H1 (cell line): ENCODE measurements around the gene E2F2. TPM values are rescaled to one million over a fixed set of nuclear protein-coding genes. Genes with fewer than 3 reads are reported as not detected.

Source experiments
- ASH2L ChIP-seq: fragments of 200-600, 300-600 bp; sonication (generic); IDR thresholded peaks from one replicate; pipeline ENCODE4 v1.7.1; 2017; ENCODE audit warnings: low read length
- BCL11A ChIP-seq, 2 experiments: IDR thresholded peaks; one replicate each; pipeline ENCODE4 v1.6.1; 2011; ENCODE audit warnings: low read depth in 2 of 2, low read length in 2 of 2, mild to moderate bottlenecking in 2 of 2
- KDM1A ChIP-seq: fragments of 200-600, 300-600 bp; sonication (generic); IDR thresholded peaks from 2 replicates; pipeline ENCODE4 v1.7.1; 2016; ENCODE audit warnings: mild to moderate bottlenecking, low read length, borderline replicate concordance
- POLR2A ChIP-seq, 2 experiments: IDR thresholded peaks; 1 replicate in 1 of 2; 2 replicates in 1 of 2; pipeline ENCODE4 v1.6.1; 2011; ENCODE audit warnings: low read depth in 2 of 2, low read length in 2 of 2, mild to moderate bottlenecking in 2 of 2; ENCODE audit errors: control extremely low read depth in 1 of 2
- SIN3A ChIP-seq, 2 experiments: IDR thresholded peaks in 1 of 2; conservative IDR thresholded peaks in 1 of 2; 2 replicates each; pipeline ENCODE4 v1.6.1; 2011 to 2012; ENCODE audit warnings: low read length in 2 of 2, improper control_type of control experiment in 1 of 2, low read depth in 1 of 2, mild to moderate bottlenecking in 1 of 2
- SIRT6 ChIP-seq: IDR thresholded peaks from one replicate; pipeline ENCODE4 v1.7.1; 2012; ENCODE audit warnings: low read length, inconsistent platforms
- SRF ChIP-seq: IDR thresholded peaks from 2 replicates; pipeline ENCODE4 v1.6.1; 2011; ENCODE audit warnings: mild to moderate bottlenecking, low read depth, low read length, moderate library complexity
- TCF12 ChIP-seq: IDR thresholded peaks from 2 replicates; pipeline ENCODE4 v1.6.1; 2011; ENCODE audit warnings: low read depth, mild to moderate bottlenecking, low read length
- polyA plus RNA-seq, 7 experiments: library from polyadenylated mRNA; depleted of rRNA in 3 of 7; stranded (reverse) in 5 of 7; unstranded in 2 of 7; fragments of >200 nt in 5 of 7; fragments of 200-250 nt in 2 of 7; gene quantifications; 1 replicate in 5 of 7; 2 replicates in 1 of 7; 4 replicates in 1 of 7; pipeline versions ENCODE4 v1.2.1 to v1.2.3, GENCODE V29; 2011 to 2013; ENCODE audit warnings: missing spikeins in 2 of 7, mixed read lengths in 2 of 7
- total RNA-seq: library from RNA; stranded (reverse); fragmentation: NEBNext Ultra II Directional; extraction: Animal tissue kit (Norgen Biotek cat#: 25700); gene quantifications from 2 replicates; pipeline ENCODE4 v1.2.1, GENCODE V29; 2021

E2F2 gene
- total and polyA plus RNA-seq, 2 of the 8 experiments (the other 6 are each of a cell fraction or from before 2014, with no cell fraction given) = 1.8 to 7.0 TPM

GRCh38 chr1:23577056-23578004 lies 46.3 kb upstream of the E2F2 start (continued):
- TF ChIP-seq SRF (no peak), ASH2L (no peak), SIN3A (conservative IDR thresholded peaks at IDR 0.05 in 1 of 2, IDR thresholded peaks at IDR 0.05 in 1 of 2; ENCODE audit: low read depth in 1 of 2, low read length in 2 of 2) (no peak), SIRT6 (no peak), POLR2A (IDR thresholded peaks at IDR 0.05; ENCODE audit: control extremely low read depth in 1 of 2, low read depth in 2 of 2, low read length in 2 of 2) (no peak), TCF12 (no peak), KDM1A (no peak), BCL11A (IDR thresholded peaks at IDR 0.05; ENCODE audit: low read depth in 2 of 2, low read length in 2 of 2) (no peak)
